Ovary (tissue), 10 donors: ENCODE measurements around the gene CCDC81. TPM values are rescaled to one million over a fixed set of nuclear protein-coding genes. Genes with fewer than 3 reads are reported as not detected.

Experiments used
- DNase-seq, 5 donors: peaks; one replicate each; pipeline ENCODE4 v3.0.0-alpha.2; 2019 to 2020
- H3K27ac ChIP-seq, 2 donors: fragments of 200-600 bp; one replicate each; pipeline versions ENCODE4 v1.5.1 to v1.8.0; 2019 to 2022
- H3K27me3 ChIP-seq: fragments of 200-600 bp; one replicate; pipeline ENCODE4 v1.8.0; 2022
- H3K36me3 ChIP-seq: fragments of 200-600 bp; sonication (generic); one replicate; pipeline ENCODE4 v1.5.1; 2019
- H3K4me1 ChIP-seq: one replicate; pipeline ENCODE4 v1.8.1; 2013; ENCODE audit warnings: mild to moderate bottlenecking, moderate library complexity; ENCODE audit not compliant: insufficient read depth
- H3K4me3 ChIP-seq: fragments of 200-600 bp; sonication (generic); one replicate; pipeline ENCODE4 v1.5.1; 2017
- H3K9me3 ChIP-seq, 2 donors: fragments of 200-600 bp in 1 of 2; sonication (generic) in 1 of 2; one replicate each; pipeline versions ENCODE4 v1.5.1 to v1.8.1; 2013 to 2019; ENCODE audit warnings: mild to moderate bottlenecking in 1 of 2, moderate library complexity in 1 of 2
- EP300 ChIP-seq: sonication (generic); formaldehyde crosslinking; IDR thresholded peaks from one replicate; pipeline ENCODE4 v1.6.1; 2017; ENCODE audit warnings: antibody characterized with exemption
- POLR2A ChIP-seq: fragments of 450-650 bp; IDR thresholded peaks from one replicate; pipeline ENCODE4 v1.6.1; 2017; ENCODE audit warnings: antibody characterized with exemption, mild to moderate bottlenecking, moderate library complexity
- WGBS, 3 donors: extraction: QIAGEN DNeasy Blood & Tissue Kit in 1 of 3; methylation state at CpG; one replicate each; pipeline versions ENCODE4 v1.1.5 to v1.1.7; 2013 to 2017; 5-methylcytosine and 5-hydroxymethylcytosine counted together
- intact Hi-C, 4 donors: fragments of 100-400 bp; cut with DNase I; formaldehyde crosslinking; loops; one replicate each; pipeline versions ENCODE4 v1.11.0 to v1.15.1; 2022 to 2023
- long read RNA-seq, 3 donors: library from polyadenylated mRNA in 2 of 3; unstranded in 2 of 3; transcript quantifications; one replicate each; pipeline ENCODE4 v2.0.0 and lab custom pipeline, GENCODE V29; 2021 to 2026
- polyA plus RNA-seq, 2 donors: library from polyadenylated mRNA; stranded (reverse); fragments of 200-250 nt in 1 of 2; fragments of 350-450 nt in 1 of 2; fragmentation: Illumina TruSeq in 1 of 2; extraction: RNeasy Lipid Tissue Mini Kit (QIAGEN cat#74804) in 1 of 2; gene quantifications; one replicate each; pipeline ENCODE4 v1.2.3, GENCODE V29; 2013 to 2014
- total RNA-seq, 7 donors: library from RNA; depleted of rRNA in 2 of 7; stranded (reverse); fragments of >200 nt in 2 of 7; fragmentation: NEBNext Ultra II Directional in 3 of 7; extraction: Animal tissue kit (Norgen Biotek cat#: 25700) in 3 of 7; gene quantifications; one replicate each; pipeline versions ENCODE4 v1.1.0 to v1.2.4, GENCODE V29; 2016 to 2023
- TF ChIP-seq, protein P1 (sequence below), 3 donors: fragments of 450-650 bp in 2 of 3; fragments of 200-600 bp in 1 of 3; IDR thresholded peaks; one replicate each; pipeline versions ENCODE4 v1.5.1 to v1.8.0; 2016 to 2022; ENCODE audit warnings: antibody characterized with exemption in 3 of 3, mild to moderate bottlenecking in 1 of 3
- donor health status: DM: no; HTN: no; CAD: no; lungs with moderate emphysema.
- donor health status: DM: no; HTN: no; CAD: no.
- donor health status: Bipolar disorder and iron deficiency.
- donor health status: DM: yes; HTN: yes; CAD: no.
- donor health status: DM: no; HTN: no; CAD: no.
- donor health status: DM: yes; HTN: yes; CAD: no.

The CCDC81 gene
- total RNA-seq (1 to 10 TPM in 5 of 7 donors, under 1 TPM in 2; 0.36 to 9.5 (median 1.9) TPM), polyA plus RNA-seq (1 to 10 TPM in 1 of 2 donors, under 1 TPM in 1; 0.76 to 2.0 TPM)
- long read RNA-seq, donor 1, partial matches to known transcripts = 1 of 4 reads
- long read RNA-seq, donor 1, other reads (novel, unspliced or antisense) = 3 of 4 reads
- long read RNA-seq, donor 2 = 0 reads
- long read RNA-seq, donor 3 = 0 reads

DNA sequence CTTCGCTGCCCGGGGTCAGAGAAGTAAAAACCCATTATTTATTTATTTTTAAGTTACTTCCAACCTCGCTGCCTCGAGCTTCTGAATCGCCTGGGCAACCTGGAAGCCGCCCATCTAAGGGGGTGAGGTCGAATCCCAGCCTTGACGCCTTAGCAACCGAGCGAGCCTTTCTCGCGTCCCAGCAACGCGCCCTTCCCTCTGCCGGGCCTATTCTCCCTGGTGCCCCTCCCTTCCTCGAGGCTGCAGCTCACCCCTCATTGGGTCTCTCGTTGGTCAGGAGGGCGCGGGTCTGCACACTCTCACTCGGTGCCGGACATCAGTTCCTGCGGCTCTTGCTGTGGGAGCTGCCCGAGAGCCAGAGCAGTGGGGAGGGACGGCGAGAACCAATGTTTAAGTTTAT is at the start of gene CCDC81:
Gene CCDC81, plus strand, starts transcription at position 302 of the 400 bp plus-strand sequence. CDS start 277 bp downstream, outside the sequence.
- H3K9me3 ChIP-seq = no peaks in the 10 kb centered on the region
- intact Hi-C loops = no loop called here
- peaks cover 2% of the 10 kb centered on the region for H3K4me1 ChIP-seq
- no peak within 1 kb of the TSS for H3K27ac ChIP-seq
- no peak within 1 kb of the TSS for H3K4me3 ChIP-seq
- DNase-seq = peak in 3 of 5 donors; percentile 24 to 48 (median 30)
- 1 to 6% (median 4%) methylated on average over 25 of the region's 25 CpGs for WGBS, 3 donors
- no peaks in the 10 kb centered on the region for H3K27me3 ChIP-seq
- H3K36me3 ChIP-seq = no peaks in the 10 kb centered on the region
- TF ChIP-seq EP300 = no peak
- no peak for TF ChIP-seq POLR2A
- TF ChIP-seq, protein P1, sequence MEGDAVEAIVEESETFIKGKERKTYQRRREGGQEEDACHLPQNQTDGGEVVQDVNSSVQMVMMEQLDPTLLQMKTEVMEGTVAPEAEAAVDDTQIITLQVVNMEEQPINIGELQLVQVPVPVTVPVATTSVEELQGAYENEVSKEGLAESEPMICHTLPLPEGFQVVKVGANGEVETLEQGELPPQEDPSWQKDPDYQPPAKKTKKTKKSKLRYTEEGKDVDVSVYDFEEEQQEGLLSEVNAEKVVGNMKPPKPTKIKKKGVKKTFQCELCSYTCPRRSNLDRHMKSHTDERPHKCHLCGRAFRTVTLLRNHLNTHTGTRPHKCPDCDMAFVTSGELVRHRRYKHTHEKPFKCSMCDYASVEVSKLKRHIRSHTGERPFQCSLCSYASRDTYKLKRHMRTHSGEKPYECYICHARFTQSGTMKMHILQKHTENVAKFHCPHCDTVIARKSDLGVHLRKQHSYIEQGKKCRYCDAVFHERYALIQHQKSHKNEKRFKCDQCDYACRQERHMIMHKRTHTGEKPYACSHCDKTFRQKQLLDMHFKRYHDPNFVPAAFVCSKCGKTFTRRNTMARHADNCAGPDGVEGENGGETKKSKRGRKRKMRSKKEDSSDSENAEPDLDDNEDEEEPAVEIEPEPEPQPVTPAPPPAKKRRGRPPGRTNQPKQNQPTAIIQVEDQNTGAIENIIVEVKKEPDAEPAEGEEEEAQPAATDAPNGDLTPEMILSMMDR (IDR thresholded peaks at IDR 0.05) = no peak

DNA sequence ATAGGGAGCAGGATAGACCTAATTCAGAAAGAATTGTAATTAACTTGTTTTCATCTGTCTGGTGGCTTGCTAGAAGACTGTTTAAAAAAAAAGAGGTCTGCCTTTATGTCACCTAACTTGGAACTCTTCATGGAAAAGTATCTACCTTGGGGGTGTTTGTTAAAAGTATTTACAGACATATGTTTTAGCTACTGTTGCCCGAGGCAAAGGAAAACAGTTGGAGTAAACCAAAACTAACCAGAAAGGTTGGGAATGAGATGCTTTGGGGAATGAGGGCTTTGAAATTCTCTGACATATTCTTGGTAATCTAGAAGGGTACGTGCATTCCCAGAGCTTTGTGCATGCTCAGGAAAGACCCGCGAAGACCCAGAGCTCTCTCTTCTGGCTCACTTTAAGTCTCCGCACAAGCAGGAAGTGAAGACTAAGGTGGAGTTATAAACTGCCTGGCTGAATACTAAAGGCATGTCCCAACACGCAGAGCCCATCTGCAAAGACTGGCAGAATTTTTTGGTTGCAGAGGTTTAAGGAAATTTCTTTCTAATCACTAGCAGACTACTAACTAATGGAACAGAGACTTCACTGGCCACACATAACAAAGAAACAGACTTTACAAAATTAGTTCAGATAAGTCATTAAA is 39.4 kb upstream of the CCDC81 start:
- Histone ChIP-seq H3K27me3 (no peaks in the 10 kb centered on the region), H3K4me1 (no peaks in the 10 kb centered on the region), H3K9me3 (no peaks in the 10 kb centered on the region), H3K4me3 (no peak overlapping the region), H3K27ac (no peak overlapping the region), H3K36me3 (no peaks in the 10 kb centered on the region)
- 96 to 97% (median 97%) methylated on average over 6 of the region's 6 CpGs for WGBS, 3 donors
- no peak for TF ChIP-seq POLR2A
- no peak for TF ChIP-seq EP300
- TF ChIP-seq, protein P1 (IDR thresholded peaks at IDR 0.05) = no peak
- no peak for DNase-seq
- intact Hi-C loops = no loop called here

DNA sequence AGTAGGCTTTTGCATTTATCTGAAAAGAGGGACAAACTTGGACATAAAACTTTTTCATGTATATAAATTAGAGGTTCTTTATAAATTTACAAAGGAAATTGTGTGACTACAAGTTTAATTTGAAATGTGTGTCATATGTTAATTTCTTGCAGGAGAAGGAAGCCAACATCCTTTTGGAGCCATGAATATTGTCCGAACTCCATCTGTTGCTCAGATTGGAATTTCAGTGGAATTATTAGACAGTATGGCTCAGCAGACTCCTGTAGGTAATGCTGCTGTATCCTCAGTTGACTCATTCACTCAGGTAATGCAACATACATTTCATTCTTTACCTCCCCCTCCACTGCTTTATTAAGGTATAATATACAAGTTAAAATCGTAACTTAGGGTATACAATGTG is 37.5 kb upstream of the CCDC81 start:
- no peak for TF ChIP-seq POLR2A
- TF ChIP-seq EP300 = no peak
- TF ChIP-seq, protein P1 (IDR thresholded peaks at IDR 0.05) = no peak
- H3K9me3 ChIP-seq = no peaks in the 10 kb centered on the region
- H3K4me3 ChIP-seq = no peak overlapping the region
- H3K27ac ChIP-seq = no peak overlapping the region
- no peaks in the 10 kb centered on the region for H3K4me1 ChIP-seq
- intact Hi-C loops = no loop called here
- H3K36me3 ChIP-seq = no peaks in the 10 kb centered on the region
- no peak for DNase-seq
- H3K27me3 ChIP-seq = no peaks in the 10 kb centered on the region
- 97 to 99% (median 97%) methylated on average over 2 of the region's 2 CpGs for WGBS, 3 donors

DNA sequence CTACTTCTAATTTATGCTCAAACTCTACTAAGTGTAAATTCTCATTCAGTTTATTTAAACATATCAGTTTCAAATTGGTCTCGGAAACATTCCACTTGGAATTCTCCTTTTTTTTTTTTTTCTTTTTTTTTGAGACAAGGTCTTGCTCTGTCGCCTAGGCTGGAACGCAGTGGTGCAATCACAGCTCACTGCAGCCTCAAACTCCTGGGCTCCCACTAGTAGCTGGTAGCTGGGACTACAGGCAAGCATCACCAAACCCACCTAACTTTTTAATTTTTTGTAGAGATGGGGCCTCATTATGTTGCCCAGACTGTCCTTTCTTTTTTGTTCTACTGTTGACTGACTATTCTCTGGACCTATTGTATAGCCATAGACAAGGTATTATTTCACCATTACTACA is 33.3 kb upstream of the CCDC81 start:
- DNase-seq = no peak

More for the DNA sequence above, 33.3 kb upstream of the CCDC81 start:
- Histone ChIP-seq H3K36me3 (no peaks in the 10 kb centered on the region), H3K27me3 (no peaks in the 10 kb centered on the region), H3K4me1 (no peaks in the 10 kb centered on the region), H3K27ac (no peak overlapping the region), H3K4me3 (no peak overlapping the region), H3K9me3 (no peaks in the 10 kb centered on the region)
- no peak for TF ChIP-seq EP300
- TF ChIP-seq POLR2A = no peak
- TF ChIP-seq, protein P1 (IDR thresholded peaks at IDR 0.05) = no peak
- WGBS, 3 donors = 78 to 87% (median 80%) methylated on average over 3 of the region's 3 CpGs
- intact Hi-C loops = no loop called here
